ENCODE data around the gene CEP85.
"Not testable (repeated sequence)": the region's sequence is repeated elsewhere in the genome, so short reads cannot be mapped to it uniquely, and the experiment has no call there.

CEP85 gene

GRCh38 chr1:26218906-26219494 lies 15.0 kb upstream of the CEP85 start:
- DNase-seq (ENCODE audit: low spot score), result no peak
- TF ChIP-seq CTCF (conservative IDR thresholded peaks at IDR 0.05; ENCODE audit: low read depth), result no peak
- ChIA-PET CTCF (no interaction called here), POLR2A (ENCODE audit: low non-redundant PET) (no interaction called here)
- H3K27ac ChIP-seq, result no peak overlapping the region

GRCh38 chr1:26220199-26220912 lies 13.6 kb upstream of the CEP85 start:
- no peak for DNase-seq (ENCODE audit: low spot score)
- no peak for TF ChIP-seq CTCF (conservative IDR thresholded peaks at IDR 0.05; ENCODE audit: low read depth)
- CTCF ChIA-PET, result interaction anchor here (0.5 kb wide), 1 partner anchor 24 kb away, joined by 3 read pairs; no protein-coding TSS in a partner anchor
- POLR2A ChIA-PET (ENCODE audit: low non-redundant PET), result no interaction called here
- no peak overlapping the region for H3K27ac ChIP-seq

GRCh38 chr1:26221094-26221493 lies 12.9 kb upstream of the CEP85 start:
- DNase-seq (ENCODE audit: low spot score), result no peak
- H3K27ac ChIP-seq, result no peak overlapping the region
- POLR2A ChIA-PET (ENCODE audit: low non-redundant PET), result no interaction called here
- no peak for TF ChIP-seq CTCF (conservative IDR thresholded peaks at IDR 0.05; ENCODE audit: low read depth)
- CTCF ChIA-PET, result interaction anchor here (0.5 kb wide), 1 partner anchor 25 kb away, joined by 3 read pairs; no protein-coding TSS in a partner anchor

- CTCF ChIA-PET, result interaction anchor here (0.7 kb wide), 1 partner anchor 1030 kb away, joined by 3 read pairs; no protein-coding TSS in a partner anchor
- POLR2A ChIA-PET (ENCODE audit: low non-redundant PET), result no interaction called here
- DNase-seq (ENCODE audit: low spot score), result no peak
Observed at GRCh38 chr1:26224606-26225005, 9.4 kb upstream of the CEP85 start.

GRCh38 chr1:26225033-26225831 lies 8.8 kb upstream of the CEP85 start:
- no peak for TF ChIP-seq CTCF (conservative IDR thresholded peaks at IDR 0.05; ENCODE audit: low read depth)
- H3K27ac ChIP-seq, result no peak overlapping the region
- ChIA-PET POLR2A (ENCODE audit: low non-redundant PET) (no interaction called here), CTCF (interaction anchor here (0.6 kb wide), 3 partner anchors 8 to 96 kb away, joined by 3 read pairs; no protein-coding TSS in a partner anchor)
- DNase-seq (ENCODE audit: low spot score), result no peak

More at GRCh38 chr1:26224606-26225005, 9.4 kb upstream of the CEP85 start:
- no peak overlapping the region for H3K27ac ChIP-seq
- no peak for TF ChIP-seq CTCF (conservative IDR thresholded peaks at IDR 0.05; ENCODE audit: low read depth)

- POLR2A ChIA-PET (ENCODE audit: low non-redundant PET); H3K27ac ChIP-seq; DNase-seq (ENCODE audit: low spot score): not testable (repeated sequence)
- CTCF ChIA-PET, result interaction anchor here (1.2 kb wide), 1 partner anchor 61 kb away, joined by 4 read pairs; the partner anchor contains the start of gene ZNF593
Observed at GRCh38 chr1:26230682-26231081, 3.3 kb upstream of the CEP85 start.

Measured in RWPE1 (cell line).